OCI-LY1 (cell line): Measurements from ENCODE around the gene XRCC4.

ENCODE experiments used
- EZH2 ChIP-seq: fragments of 200-600 bp; sonication (generic), shearing (Covaris generic); IDR thresholded peaks from 2 replicates; pipeline ENCODE4 v1.8.0; 2017; ENCODE audit warnings: borderline replicate concordance, mixed run types, mild to moderate bottlenecking, antibody characterized with exemption, low read length, moderate library complexity, mixed read lengths
- TF ChIP-seq, protein P1 (sequence below): fragments of 200-600 bp; sonication (generic), shearing (Covaris generic); IDR thresholded peaks from 2 replicates; pipeline ENCODE4 v1.5.1; 2017; ENCODE audit warnings: mild to moderate bottlenecking, antibody characterized with exemption, low read length, moderate library complexity, mixed read lengths

DNA sequence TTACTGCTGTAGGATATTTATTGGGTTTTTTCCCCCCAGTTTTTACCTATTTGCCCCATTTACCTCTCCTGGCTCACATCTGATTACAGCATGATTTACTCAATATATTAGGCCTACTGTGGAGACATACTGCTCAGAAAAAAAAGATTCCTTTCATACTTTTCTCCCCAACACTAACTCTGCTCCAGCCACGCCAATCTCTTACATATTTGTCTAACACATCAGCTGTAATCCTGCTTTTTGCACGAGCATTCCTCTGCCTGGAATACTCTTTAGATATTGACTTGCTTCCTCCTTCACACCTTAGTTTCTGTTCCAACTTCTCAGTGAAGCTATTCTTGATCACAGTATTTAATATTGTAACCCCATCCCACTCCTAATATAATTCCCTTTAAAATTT, 236.1 kb downstream of the XRCC4 start:
- TF ChIP-seq, protein P1, sequence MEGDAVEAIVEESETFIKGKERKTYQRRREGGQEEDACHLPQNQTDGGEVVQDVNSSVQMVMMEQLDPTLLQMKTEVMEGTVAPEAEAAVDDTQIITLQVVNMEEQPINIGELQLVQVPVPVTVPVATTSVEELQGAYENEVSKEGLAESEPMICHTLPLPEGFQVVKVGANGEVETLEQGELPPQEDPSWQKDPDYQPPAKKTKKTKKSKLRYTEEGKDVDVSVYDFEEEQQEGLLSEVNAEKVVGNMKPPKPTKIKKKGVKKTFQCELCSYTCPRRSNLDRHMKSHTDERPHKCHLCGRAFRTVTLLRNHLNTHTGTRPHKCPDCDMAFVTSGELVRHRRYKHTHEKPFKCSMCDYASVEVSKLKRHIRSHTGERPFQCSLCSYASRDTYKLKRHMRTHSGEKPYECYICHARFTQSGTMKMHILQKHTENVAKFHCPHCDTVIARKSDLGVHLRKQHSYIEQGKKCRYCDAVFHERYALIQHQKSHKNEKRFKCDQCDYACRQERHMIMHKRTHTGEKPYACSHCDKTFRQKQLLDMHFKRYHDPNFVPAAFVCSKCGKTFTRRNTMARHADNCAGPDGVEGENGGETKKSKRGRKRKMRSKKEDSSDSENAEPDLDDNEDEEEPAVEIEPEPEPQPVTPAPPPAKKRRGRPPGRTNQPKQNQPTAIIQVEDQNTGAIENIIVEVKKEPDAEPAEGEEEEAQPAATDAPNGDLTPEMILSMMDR: no peak
- no peak for TF ChIP-seq EZH2
